NK-92 treated with Interleukin-12 subunit alpha and Interleukin-12 subunit beta, amount 100 ng/mL, for 24 hours (cell line): ENCODE data around the gene RCSD1.
A peak's percentile ranks its signal among the peaks of the same experiment; 100 is the strongest.

ENCODE experiments used
- DNase-seq: peaks from one replicate; lab custom pipeline; 2025; lab: John Stamatoyannopoulos, UW

The RCSD1 gene

DNA sequence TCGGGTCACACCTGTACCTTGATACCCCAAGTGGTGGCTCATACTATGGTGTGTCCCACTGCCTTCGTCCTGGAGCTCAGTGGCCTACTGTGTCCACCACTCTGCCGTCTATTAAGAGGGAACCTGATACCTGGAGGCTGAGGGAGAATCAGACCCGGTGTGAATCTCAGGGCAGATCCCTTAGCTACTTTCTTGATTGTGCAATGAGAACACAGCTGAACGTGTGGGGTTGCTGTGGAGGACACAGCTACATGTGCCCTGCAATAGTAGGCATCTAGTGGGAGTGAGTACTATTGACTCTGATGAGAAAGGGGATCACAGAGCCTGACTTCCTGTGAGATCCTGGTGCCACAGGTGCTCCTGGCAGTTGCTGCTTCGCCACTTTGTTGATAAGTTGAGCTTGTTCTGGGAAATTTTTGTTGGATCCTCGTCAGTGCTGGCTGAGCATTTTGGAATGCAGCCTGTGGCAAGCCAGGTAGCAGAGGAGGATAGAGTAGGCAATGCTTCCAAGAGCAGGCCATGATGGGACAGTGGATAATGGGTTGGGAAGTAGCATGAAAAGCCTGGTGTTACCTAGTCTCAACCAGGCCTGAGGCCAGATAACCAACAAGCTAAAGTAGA lies 63.5 kb downstream of the RCSD1 start:
- no peak for DNase-seq

DNA sequence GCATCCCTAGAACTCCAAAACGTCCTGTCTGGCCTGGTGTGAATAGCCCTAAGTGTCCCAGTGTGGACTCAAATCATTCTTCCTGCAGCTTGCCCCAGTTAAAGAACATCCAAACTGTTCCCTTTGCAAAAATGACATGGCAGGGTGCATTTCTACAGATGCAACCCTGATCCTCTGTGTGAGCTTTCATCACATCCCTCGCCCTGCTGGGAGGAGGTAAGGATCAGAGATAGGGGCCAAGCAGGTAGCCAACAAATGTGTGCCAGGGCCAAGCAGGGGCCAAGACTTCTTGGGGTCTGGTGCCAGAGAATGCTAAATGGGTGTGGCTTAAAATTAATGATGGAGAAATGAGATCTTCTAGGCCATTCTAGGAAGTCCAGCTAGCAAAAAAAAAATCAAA lies 64.7 kb downstream of the RCSD1 start:
- DNase-seq = no peak

DNA sequence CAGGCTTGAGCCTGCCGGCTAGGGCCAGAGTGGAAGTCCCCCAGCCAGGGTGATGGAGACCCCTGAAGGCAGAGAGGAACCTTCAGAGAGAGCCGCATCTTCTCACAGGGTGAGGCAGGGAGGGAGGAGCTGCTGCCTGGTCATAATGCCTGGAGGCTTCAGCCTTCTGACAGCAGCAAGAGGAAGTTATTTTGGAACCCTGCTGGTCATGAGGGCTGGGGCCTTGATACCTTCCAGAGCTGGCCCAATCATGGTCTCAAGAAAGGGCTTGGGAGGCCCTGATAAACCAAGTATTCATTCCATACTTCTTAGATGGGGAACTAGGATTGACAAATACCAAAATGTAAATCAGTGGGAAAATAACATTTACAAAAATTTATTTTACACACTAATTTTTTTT lies 65.1 kb downstream of the RCSD1 start:
- no peak for DNase-seq

DNA sequence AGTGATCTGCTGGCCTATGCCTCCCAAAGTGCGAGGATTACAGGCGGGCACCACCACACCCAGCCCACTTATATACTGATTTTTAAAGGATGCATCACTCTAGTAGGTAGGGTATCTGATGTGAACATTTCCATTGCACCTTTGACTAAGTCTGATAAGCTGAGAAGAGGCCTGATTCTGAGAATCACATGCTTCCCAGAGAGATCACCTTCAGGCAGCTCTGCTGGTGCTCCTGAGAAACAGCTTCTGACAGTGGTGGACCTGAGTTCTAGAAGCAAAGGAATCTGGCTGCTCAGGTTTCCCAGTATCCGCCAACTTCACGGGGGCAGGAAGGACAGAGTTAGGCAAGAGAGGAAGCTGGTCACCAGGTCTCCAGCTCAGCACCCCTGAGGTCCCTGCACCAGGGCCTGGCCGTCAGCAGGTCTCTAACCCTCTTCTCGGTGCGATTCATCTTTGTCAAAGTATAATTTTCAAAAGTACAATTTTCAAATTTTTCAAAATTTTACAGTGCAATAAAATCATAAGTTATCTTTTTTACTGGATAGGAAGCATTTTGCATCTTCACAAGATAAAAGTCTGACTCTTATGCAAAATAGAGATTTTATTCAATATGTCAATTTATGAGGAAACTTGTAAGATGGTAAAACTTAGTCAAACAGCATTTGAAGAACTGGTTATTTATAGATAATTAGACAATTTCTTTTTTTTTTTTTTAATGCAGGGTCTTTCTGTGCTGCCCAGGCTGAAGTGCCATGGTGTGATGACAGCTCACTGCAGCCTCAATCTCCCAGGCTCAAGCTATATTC lies 65.9 kb downstream of the RCSD1 start:
- DNase-seq = no peak

DNA sequence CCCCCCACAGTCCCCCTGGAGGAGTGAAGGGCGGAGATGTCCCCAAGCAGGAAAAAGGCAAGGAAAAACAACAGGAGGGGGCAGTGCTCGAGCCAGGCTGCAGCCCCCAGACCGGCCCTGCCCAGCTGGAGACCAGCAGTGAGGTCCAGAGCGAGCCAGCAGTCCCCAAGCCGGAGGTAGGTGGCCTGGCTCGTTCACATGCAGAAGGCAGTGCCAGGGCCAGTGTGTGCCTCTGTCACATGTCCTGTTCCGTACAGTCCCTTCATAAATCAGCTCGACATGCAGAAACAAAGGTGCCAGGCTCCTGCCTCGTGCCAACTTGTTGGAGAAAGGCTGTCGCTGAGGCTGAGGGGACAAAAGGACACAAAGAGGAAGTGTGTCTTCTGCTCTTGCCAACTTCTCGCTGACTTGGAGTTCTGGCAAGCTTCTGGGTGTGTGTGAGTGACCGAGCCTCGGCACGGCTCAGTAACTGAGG lies 67.7 kb downstream of the RCSD1 start:
- DNase-seq = no peak

DNA sequence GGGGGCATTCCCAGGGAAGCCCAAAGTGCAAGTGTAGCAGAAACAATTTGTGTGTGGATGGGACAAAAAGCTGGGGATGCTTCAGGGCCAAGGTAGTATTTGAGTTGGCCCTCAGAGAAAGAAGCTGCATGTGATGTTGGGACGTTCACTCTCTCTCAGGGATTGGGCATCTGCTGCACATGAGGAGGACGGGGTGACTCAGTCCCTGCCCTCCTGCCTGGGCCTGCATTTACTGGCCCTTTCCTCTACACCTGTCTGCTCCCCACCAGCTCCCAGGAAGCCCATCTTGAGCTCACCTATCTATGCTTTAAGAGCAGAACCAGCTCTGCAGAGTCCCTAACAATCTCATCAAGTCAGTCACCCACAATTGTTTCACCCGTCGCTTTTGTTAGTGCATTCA lies 68.3 kb downstream of the RCSD1 start:
- DNase-seq = no peak

- no peak for DNase-seq
Observed at GRCh38 chr1:167701510-167701909, 71.5 kb downstream of the RCSD1 start.

DNA sequence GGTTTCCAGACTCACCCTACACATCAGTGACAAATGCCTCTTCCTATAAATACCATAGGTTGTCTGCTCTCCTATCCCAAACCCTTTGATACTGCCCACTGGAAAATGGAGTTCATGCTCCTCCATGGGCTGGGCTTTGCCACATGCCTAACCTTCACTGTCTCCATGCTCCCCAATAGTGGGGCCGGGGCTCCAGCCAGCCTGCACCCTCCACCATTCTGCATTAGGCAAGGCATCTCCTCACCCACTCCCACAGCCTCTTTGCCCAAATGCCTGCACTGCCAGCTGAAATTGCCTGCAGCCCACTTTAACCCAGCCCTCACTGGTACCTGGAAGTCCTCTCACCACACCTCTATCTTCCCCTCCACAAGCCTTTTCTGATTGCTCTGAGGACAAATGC lies 73.5 kb downstream of the RCSD1 start:
- DNase-seq = no peak

DNA sequence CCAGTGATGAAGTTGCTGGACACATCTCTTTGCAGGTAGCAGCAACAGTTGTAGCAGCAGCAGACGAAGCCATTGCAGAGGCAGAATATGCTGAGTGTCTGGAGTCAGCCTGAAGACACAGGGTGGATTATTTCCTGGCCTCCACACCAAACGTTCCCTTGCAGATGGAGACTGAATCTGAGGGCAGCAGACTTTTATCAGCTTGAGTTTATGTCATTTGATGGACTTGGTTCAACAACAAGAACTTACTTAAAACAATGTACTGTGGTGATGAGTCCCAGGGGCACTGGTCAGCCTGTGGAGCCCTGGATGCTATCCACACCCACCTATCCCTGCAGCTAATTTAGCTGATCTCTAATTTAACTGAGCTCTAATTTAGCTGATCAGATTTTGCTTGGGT lies 74.7 kb downstream of the RCSD1 start:
- DNase-seq = no peak

- no peak for DNase-seq
Observed at GRCh38 chr1:167705250-167705649, 75.2 kb downstream of the RCSD1 start.

DNA sequence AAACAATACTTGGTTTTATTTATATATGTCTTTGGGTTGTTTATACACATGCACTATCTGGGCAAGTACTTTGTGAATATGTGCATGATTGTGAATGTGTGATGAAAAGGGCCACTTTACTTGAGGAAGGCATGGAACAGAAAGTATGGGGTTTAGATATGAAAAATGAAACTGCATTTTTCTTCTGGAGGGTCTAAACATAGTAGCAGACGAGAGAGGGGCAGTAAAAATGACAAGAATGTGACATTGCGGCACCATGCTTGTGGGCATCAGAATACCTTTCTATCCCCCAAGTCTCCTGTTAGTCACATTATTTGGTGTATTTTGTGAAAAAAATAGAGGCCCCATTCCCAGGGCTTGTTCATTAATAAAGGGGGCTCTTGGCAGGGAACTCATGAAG lies 76.3 kb downstream of the RCSD1 start:
- DNase-seq = no peak

DNA sequence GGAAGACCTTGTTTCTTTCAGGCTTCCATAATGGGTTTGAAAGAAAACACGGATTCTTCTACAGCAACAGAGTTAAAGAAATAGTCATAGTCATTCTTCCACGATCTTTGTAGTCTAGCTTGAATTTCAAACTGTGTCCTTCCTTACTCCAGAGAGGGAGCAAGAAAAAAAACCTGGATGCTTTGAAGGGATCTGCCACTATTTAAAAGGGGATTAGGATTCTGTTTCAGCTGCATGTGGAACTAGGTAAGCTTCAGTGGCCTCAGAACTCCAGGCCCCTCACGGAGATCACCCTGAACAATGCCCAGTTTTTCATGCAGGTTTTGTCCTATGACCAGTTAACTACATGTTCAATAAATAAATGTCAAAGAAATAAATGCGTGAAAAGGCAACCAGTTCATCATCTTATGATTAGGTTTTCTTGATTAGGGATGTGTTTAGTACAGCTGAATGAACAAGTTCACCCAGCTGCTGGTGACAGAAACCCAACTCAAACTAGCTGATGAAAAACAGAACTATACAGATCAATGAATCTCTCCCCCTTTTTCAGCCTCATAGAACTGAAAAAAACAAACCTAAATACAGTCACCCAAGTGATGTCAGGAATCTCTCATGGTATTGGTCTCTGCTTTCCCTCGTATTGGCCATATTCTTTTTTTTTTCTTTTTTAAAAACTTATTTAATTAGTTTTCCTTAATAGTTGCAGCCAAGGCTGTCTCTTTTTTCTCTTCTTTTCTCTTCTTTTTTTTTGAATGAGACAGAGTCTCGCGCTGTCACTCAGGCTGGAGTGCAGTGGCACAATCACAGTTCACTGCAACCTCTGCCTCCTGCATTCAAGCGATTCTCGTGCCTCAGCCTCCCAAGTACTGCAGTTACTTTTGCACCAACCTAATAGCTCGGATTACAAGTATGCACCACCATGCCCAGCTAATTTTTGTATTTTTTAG lies 77.2 kb downstream of the RCSD1 start:
- DNase-seq = no peak

DNA sequence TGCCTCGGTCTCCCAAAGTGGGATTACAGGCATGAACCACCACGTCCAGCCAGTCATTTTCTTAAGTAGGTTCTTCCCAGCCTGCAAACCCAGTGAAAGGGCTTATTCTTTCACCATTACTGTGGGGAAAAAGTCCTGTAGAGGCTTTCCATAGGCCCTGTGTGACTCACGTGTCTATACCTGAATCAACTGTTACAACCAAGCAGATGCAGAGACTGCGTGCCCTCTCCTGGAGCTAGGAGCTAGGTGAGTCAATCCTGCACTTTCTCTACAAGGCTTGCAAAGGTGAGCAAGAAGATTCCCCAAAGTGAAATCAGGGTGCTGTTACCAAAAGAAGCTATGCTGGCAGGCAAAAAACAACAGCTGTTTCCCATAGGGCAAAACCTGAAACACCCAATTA lies 77.9 kb downstream of the RCSD1 start:
- no peak for DNase-seq

DNA sequence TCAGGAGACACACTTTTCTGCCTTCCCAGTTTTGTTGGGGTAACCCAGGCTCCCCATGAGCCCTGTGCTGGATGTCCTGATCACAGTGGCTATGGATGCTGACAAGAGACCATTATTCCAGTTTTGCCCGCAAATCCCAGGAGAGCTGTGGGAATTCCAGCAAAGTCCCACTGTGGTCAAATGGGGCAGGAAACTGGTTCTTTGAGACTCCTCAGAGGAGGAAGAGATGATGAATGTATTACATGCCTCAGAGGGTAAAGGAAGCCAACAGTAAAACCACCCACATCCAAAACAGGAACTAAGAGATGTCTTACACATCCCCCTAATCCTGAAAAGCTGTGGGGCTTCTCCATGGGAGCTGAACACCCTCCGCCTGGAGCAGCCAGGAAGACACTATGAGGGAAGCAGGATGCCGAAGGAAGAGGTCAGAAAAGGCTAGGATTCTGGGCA lies 78.9 kb downstream of the RCSD1 start:
- DNase-seq = no peak

- no peak for DNase-seq
Observed at GRCh38 chr1:167710836-167711235, 80.8 kb downstream of the RCSD1 start.

DNA sequence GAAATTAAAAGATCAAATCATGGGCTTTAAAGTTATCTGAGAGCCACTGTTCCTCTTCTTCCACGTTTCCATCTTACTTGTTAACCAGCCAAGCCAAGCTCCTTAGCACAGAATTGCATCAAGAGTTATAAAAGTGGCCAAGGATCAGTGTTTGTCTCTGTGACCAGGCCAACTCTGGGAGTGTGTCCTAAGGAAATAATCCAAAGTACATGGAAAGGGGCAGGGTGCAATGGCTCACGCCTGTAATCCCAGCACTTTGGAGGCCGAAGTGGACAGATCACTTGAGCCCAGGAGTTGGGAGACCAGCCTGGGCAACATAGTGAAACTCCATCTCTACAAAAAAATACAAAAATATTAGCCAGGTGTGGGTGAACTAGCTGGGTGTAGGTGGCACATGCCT lies 81.8 kb downstream of the RCSD1 start:
- no peak for DNase-seq

- no peak for DNase-seq
Observed at GRCh38 chr1:167713330-167714081, 83.5 kb downstream of the RCSD1 start.

DNA sequence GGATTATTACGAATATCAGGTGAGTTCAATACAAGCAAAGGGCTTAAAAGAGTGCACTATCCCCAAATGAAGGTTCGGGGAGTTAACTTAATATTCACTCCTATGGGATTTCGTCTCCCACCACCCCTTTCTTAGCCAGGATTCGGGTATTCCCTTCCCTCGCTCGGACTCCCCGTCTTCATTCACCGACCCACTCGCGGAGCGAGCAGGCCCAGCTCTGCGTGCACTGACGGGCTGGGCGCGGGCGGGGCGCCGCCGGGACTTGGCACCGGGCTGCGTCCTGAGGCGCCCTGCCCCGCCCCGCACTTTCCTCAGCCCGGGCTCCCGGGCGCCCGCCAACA lies 84.0 kb downstream of the RCSD1 start:
- DNase-seq = peak; percentile 84

- DNase-seq = peak; percentile 84
Observed at GRCh38 chr1:167714439-167715156, 84.6 kb downstream of the RCSD1 start.

DNA sequence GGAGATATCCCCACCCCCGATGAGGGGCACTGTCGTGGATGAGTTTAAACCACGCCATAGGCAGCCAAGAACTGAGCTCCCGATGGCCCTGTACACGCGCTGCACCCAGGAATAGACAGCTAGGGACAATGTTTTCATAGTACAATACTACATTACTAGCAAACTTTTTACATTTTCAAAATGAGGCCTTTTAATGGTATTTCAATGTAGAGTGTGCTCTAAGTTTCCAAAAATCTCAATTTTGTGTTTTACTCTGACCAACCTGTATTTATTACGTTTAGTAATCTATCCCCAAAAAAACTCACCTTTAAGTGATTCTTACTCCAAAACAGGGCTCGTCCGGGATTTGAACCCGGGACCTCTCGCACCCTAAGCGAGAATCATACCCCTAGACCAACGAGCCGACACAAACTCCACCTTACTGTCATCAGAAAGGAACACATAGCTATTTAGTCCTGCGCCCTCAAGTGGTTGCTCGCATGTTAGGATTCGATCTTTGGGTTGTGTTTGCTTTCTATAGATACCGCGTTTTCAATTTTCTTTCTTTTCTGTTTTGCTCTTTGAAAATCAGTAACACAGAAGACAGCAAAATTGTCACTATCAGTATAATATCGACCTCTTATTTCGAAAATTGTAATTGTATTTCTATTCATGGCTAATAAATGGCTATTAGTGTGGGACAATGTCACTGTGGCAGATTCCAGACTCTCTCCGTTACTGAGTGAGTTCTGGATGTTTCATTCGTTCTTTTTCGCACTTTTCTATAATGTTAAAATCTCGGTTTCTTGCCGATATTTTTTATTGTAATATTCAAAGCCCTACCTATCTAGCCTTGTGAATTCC lies 85.3 kb downstream of the RCSD1 start:
- peak; percentile 70 for DNase-seq

DNA sequence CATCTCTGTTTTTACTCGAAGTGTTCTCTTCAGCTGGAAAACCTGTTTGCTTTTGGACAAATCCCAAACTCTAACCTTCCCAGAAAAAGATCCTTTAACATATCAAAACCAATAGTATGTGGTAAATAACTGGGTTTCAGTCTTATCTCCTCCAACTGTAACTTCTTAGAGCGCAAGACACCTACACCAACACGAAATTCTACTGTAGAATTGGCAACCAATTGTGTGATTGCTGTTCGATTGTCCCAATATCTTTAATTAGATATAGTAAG lies 85.9 kb downstream of the RCSD1 start:
- no peak for DNase-seq
